HG03196 (cell line): ENCODE measurements around the gene APEH.

ENCODE experiments used
- ATAC-seq: cut with Tn5 transposase; IDR thresholded peaks from one replicate; pipeline ENCODE4 v1.9.1; 2021; ENCODE audit not compliant: unreplicated experiment

The APEH gene

DNA sequence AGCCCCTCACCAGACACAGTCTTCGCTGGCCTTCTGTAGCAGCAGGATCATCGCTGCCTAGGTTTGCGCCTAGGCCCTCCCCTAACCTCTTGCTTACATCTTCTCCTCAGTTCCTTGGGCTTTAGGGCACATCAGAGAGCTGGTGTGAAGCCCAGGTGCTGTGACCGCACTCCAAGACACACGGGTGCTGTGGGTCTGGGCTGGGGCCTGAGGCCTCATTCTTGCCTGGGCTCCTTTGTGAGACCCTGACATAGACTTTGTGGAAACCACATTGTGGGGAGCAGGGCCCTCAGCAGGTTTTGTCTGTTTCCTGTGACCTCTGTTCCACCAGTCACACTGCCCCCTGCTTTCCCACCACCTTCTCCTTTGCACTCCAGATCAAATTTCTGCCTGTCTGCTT lies 37.3 kb downstream of the APEH start:
- no peak for ATAC-seq

- no peak for ATAC-seq
These were observed 38.0 kb downstream of the APEH start for GRCh38 chr3:49712166-49712565.

DNA sequence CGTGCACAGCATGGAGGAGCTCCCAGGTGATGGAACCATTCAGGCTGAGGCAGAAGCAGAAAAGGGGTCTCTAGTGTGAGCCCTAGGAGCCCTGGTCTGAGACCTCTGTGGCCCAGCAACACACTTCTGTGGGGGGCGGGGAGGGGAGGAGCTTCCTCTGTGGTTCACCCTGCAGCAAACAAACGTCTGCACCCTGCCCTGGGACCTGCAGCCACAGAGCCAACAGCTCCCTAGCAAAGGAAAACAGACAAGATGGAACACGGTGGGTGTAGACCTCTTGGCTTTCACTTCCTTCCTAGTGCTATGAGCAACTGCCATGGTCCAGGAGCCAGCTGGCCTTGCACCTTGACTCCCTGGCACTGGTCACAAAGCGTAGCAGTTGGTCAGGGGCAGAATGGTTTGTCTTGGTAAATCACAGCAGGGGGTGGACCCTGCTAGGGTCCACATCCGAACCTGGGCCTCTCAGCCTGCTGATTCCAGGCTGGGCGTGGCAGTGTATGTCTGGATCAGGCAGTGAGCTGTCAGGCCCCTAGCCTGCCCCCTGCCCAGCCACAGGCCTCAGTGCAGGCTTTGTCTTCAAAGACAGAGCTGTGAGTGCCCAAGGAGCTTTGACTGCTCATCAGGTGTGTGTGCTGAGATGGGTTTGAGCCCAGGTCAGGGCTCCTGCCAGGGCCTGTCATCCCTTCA lies 38.6 kb downstream of the APEH start:
- ATAC-seq: no peak

DNA sequence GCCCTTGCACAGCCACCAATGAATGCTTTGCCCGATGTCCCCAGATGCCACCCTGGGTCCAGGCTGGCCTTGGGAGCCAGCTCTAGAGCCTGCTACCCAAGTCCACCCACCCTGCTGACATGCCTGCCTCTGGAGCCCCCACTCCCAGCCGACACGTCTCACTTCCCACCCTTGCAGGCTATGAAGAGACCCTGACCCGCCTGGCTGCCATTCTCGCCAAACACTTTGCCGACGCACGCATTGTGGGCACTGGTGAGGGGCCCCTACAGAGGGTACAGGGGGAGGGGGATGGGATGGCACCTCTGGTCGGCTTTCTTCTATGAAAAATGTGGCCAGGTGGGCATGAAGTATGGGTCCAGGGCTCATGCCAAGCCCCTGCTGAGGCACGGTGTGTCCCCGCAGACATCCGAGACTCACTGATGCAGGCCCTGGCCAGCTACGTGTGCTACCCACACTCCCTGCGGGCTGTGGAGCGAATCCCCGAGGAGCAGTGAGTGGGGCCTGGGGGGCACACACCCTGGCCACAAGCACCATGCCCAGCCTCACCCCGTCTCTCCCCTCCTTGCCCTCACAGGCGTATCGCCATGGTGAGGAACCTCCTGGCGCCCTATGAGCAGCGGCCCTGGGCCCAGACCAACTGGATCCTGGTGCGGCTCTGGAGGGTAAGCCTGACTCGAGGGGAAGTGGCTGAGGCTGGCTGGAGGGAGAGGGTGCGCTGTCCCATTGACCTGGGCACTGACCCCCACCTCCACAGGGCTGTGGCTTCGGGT lies 39.4 kb downstream of the APEH start:
- no peak for ATAC-seq

GRCh38 chr3:49714728-49715550 lies 40.8 kb downstream of the APEH start:
- no peak for ATAC-seq

GRCh38 chr3:49715611-49716121 lies 41.5 kb downstream of the APEH start:
- no peak for ATAC-seq

GRCh38 chr3:49716169-49716568 lies 42.0 kb downstream of the APEH start:
- no peak for ATAC-seq

- no peak for ATAC-seq
These were observed 42.6 kb downstream of the APEH start for GRCh38 chr3:49716691-49717210.

- ATAC-seq: no peak
These were observed 43.2 kb downstream of the APEH start for GRCh38 chr3:49717211-49717958.

GRCh38 chr3:49717959-49718857 lies 44.1 kb downstream of the APEH start:
- ATAC-seq: no peak

DNA sequence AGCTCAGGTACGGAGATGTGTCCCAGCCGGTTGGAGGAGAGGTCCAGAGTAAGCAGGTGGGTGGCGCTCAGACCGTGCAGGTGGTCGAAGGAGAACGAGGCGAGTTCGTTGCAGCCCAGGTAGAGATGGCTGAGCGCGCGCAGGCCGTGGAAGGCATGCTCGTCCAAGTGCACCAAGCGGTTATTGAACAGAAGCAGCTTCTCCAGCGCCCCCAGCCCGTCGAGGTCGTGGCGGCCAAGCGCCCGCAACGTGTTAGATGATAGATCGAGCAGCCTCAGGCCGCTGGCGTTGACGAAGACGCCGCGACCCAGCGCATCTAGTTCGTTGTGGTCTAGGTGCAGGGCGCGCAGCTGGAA lies 44.7 kb downstream of the APEH start:
- ATAC-seq: no peak

DNA sequence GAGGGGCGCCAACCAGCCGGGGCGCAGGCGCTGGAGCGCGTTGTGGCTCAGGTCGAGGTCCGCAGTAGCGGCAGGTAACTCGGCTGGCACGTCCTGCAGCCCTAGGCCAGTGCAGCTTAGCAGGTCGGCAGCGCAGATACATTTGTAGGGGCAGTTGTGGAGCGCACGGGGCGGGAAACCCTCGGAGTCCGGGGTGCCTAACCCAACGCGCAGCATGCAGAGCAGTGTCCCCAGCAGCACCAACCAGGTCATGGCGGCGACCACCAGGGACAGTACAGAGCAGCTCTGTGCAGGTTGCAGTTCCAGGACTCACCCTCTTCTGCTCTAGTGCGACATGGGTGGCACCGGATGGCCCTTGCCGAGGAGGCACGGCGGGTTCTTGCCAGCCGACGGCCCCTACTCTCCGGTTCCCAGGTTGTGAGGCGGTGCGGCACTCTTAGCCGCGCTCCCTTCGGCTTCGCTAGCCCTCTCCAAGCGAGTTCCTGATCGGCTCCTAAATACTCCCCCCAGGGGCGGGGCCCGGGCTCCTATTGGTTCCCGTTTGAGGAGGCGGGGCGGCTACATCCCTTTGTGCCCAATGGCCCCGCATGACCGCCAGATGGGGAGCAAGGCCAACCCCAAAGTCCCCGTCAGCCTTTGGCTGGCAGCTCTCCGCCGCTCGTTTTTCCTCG lies 45.2 kb downstream of the APEH start, which contains the start of gene AMIGO3:
Gene AMIGO3 (minus strand): TSS at position 471 of the 671 bp plus-strand sequence. CDS start 219 bp downstream, at position 252.
- peak; percentile 47 for ATAC-seq

DNA sequence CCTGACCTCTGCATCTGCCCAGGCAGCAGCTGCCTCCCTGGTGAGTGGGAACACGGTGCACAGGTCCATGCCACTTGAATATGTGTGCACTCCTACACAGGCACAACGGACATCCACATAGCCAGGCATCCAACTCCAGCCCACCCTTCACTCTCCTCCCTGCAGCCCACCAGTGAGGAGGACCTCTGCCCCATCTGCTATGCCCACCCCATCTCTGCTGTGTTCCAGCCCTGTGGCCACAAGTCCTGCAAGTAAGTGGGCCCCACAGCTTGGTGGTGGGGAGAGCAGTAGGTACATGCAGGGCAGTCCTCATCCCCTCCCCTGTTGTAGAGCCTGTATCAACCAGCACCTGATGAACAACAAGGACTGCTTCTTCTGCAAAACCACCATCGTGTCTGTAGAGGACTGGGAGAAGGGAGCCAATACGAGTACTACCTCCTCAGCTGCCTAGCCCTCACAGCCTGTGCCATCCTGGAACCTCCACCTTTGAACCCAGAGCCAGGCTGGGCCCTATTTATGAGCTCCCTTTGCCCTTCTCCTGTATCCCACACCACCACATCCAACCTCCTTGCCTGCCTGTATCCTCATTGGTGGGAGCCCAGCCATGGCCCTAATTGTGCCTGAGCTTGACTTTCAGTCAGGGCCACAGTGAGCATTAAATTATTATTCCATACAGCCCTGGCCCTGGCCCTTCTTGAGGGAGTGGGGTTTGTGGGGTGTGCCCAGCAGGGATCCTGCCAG lies 46.9 kb downstream of the APEH start:
- no peak for ATAC-seq

DNA sequence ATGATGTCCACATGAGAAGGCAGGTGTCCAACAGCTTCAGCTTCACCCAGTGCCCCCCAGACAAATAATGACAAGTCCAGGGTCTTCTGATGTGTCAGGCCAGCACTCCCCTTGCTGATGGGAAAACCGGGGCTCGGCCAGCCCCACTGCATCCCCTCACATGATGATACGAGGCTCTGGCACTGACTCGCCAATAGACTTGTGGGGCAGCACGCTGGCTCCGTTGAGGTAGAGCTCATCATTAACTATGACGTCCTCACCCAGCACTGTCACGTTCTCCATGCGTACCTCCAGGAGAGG lies 47.4 kb downstream of the APEH start:
- no peak for ATAC-seq

DNA sequence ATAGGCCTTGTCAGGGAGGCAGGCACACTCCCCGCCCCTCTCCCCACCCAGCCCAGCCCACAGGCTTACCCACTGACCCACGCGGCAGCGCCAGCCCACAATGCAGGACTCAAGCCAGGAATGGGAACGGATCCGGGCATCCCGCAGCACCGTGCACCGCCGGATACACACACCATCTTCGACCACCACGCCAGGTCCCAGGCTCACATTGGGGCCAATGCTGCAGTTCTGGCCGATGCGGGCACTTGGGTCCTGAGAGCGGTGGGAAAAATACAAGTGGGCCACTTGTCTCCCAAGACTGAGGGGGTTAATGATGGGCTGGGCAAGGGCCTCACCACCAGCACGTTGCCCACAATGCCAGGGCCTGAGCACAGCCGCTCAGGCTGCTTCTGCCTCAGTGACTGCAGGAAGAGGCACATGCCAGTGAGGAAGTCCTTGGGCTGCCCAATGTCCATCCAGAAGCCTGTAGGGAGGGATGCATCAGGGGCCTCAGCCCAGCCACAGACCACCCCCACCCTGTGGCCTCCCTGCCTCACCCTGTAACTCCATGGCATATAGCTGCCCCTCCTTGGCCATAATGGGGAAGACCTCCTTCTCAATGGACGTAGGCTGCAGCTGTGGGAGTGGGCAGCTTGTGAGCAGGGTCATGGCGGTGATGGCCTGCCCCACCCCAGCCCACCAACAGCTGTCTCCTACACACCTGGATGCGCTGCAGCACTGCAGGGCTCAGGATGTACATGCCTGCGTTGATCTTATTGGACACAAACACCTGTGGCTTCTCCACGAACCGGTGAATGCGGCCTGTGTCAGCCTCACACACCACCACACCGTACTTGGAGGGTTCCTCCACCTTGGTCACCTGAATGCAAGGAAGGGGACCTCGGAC lies 48.0 kb downstream of the APEH start:
- no peak for ATAC-seq

GRCh38 chr3:49722896-49723295 lies 48.7 kb downstream of the APEH start:
- ATAC-seq: no peak

- ATAC-seq: no peak
These were observed 49.1 kb downstream of the APEH start for GRCh38 chr3:49723296-49723627.
